Measurements from ENCODE around the gene TBC1D13.
"Not testable (repeated sequence)": the region's sequence is repeated elsewhere in the genome, so short reads cannot be mapped to it uniquely, and the experiment has no call there.

The TBC1D13 gene

DNA sequence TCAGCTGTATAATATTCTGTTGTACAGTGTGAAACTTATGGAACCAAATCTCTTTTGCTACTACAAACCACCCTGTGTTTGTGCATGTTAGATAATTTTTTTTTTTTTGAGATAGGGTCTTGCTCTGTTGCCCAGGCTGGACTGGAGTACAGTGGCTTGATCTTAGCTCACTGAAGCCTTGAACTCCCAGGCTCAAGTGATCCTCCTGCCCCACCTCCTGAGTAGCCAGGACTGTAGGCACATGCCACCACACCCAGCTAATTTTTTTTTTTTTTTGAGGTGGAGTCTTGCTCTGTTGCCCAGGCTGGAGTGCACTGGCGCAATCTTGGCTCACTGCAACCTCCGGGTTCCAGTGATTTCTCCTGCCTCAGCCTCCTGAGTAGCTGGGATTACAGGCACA is 7.9 kb downstream of the TBC1D13 start:
- H3K27me3 Mint-ChIP-seq; ATAC-seq (ENCODE audit: low read depth); H3K4me1 Mint-ChIP-seq; H3K27ac Mint-ChIP-seq; DNase-seq (ENCODE audit: low spot score in 2 of 2); H3K9me3 Mint-ChIP-seq; H3K4me3 Mint-ChIP-seq: not testable (repeated sequence)
- H3K36me3 Mint-ChIP-seq: peaks cover 27% of the 10 kb centered on the region

DNA sequence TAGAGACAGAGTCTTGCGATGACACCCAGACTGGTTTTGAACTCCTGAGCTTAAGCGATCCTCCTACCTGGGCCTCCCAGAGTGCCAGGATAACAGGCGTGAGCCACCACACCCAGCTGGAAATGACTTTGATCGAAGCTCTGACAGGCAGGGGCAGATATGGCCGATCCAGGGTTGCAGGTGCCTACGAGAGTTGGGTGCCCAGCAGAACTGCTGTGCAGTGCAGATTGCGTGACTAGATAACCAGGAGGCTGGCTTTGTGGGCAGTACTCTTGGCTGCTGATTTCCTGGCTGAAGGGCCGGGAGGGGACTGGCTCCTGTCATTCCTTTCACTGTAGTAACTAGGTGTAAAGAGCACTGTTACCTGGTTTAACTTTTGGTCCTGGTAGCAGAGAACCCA is 11.8 kb downstream of the TBC1D13 start:
- Mint-ChIP-seq H3K27ac (no peak overlapping the region), H3K27me3 (no peaks in the 10 kb centered on the region), H3K4me3 (no peak overlapping the region), H3K36me3 (peaks cover 31% of the 10 kb centered on the region), H3K9me3 (no peaks in the 10 kb centered on the region), H3K4me1 (no peaks in the 10 kb centered on the region)
- DNase-seq (ENCODE audit: low spot score in 2 of 2) (no peak), ATAC-seq (ENCODE audit: low read depth) (no peak)

DNA sequence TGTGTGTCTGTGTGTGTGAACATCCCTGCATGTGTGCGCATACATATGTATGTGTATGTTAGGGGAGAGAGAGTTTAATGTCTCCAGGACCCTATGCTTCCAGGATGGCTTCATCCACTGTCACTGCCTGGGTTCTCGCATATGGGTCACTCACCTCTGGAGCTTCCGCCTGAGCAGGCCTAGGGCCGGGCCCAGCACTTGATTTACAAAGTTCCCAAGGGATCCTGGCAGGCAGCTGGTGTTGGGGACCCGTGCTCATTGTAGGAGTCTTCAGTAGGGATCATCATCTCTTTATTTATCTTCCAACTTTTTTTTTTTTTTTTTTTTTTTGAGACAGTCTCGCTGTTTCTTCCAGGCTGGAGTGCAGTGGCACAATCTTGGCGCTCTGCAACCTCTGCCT is 13.0 kb downstream of the TBC1D13 start:
- no peak overlapping the region for H3K27ac Mint-ChIP-seq

DNA sequence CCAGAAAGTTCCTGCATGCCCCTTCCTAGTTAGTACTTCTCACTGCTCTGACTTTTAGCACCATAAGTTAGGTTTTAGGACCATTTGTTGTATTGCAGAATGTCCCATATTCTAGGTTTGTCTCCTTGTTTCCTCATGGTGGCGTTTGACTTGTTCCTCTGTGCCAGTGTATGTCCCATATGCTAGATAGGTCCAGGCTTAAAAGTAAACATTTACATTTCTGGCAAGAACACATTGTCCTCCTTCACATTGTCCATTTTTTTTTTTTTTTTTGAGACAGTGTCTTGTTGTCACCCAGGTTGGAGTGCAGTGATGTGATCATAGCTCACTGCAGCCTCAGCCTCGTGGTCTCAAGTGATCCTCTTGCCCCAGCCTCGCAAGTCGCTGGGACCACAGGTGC is 15.4 kb downstream of the TBC1D13 start:
- peaks cover 30% of the 10 kb centered on the region for H3K36me3 Mint-ChIP-seq

More for the DNA sequence above, 13.0 kb downstream of the TBC1D13 start:
- DNase-seq (ENCODE audit: low spot score in 2 of 2) (no peak), ATAC-seq (ENCODE audit: low read depth) (no peak)
- H3K27me3 Mint-ChIP-seq: no peaks in the 10 kb centered on the region
- peaks cover 30% of the 10 kb centered on the region for H3K36me3 Mint-ChIP-seq
- H3K9me3 Mint-ChIP-seq: no peaks in the 10 kb centered on the region
- H3K4me3 Mint-ChIP-seq: no peak overlapping the region
- no peaks in the 10 kb centered on the region for H3K4me1 Mint-ChIP-seq

GRCh38 chr9:128805661-128806060 is 18.6 kb downstream of the TBC1D13 start:
- Mint-ChIP-seq H3K27ac (no peak overlapping the region), H3K4me3 (no peak overlapping the region), H3K9me3 (no peaks in the 10 kb centered on the region), H3K36me3 (peaks cover 24% of the 10 kb centered on the region), H3K27me3 (no peaks in the 10 kb centered on the region), H3K4me1 (no peaks in the 10 kb centered on the region)
- DNase-seq (ENCODE audit: low spot score in 2 of 2) (no peak), ATAC-seq (ENCODE audit: low read depth) (no peak)

More for the DNA sequence above, 15.4 kb downstream of the TBC1D13 start:
- H3K4me1 Mint-ChIP-seq: no peaks in the 10 kb centered on the region
- ATAC-seq (ENCODE audit: low read depth) (no peak), DNase-seq (ENCODE audit: low spot score in 2 of 2) (no peak)
- H3K9me3 Mint-ChIP-seq: no peaks in the 10 kb centered on the region
- H3K27me3 Mint-ChIP-seq: no peaks in the 10 kb centered on the region
- no peak overlapping the region for H3K4me3 Mint-ChIP-seq
- H3K27ac Mint-ChIP-seq: no peak overlapping the region

DNA sequence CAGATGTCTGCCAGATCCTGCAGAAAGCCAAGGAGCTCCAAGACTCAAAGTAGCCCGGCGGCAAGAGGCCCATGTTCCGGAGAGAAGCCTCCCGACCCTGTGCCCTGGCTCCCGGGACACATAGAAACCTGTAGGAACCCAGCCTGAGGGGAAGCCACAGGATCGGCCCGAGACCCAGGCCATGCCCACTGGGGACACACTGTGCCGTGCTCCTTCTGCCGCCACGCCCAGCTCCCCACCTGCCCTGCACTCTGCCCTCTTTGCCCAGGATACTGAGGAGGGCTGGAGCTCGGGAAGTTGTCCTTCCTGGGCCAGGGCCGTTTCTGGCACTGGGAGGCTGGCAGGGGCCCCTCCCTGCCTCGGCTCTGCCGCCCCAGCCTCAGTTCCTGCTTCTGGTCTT is 20.8 kb downstream of the TBC1D13 start:
- ATAC-seq (ENCODE audit: low read depth) (no peak), DNase-seq (ENCODE audit: low spot score in 2 of 2) (no peak)
- Mint-ChIP-seq H3K36me3 (peaks cover 15% of the 10 kb centered on the region), H3K9me3 (no peaks in the 10 kb centered on the region), H3K4me1 (no peaks in the 10 kb centered on the region), H3K27me3 (no peaks in the 10 kb centered on the region), H3K4me3 (no peak overlapping the region), H3K27ac (no peak overlapping the region)

DNA sequence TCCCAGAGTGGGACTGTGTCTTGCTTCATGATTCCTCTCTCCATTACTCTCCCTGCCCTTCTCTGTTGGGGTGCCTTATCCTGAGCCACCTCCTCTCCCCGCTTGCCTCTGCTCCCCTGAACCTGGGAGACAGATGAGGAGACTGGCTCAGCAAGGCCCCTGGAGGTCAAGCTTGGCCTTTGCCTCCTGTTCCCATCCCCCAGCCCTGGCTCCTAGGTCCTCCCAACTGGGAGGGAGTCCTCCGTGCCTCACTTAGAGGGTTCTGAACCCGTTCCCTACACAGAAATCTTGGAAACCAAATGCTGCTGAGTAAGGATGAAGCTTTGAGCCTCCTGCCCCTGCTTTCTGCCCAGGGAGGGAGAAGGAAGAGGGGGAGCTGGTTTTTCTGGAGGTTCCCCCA is 21.5 kb downstream of the TBC1D13 start:
- no peak overlapping the region for H3K27ac Mint-ChIP-seq
- no peaks in the 10 kb centered on the region for H3K4me1 Mint-ChIP-seq
- ATAC-seq (ENCODE audit: low read depth) (no peak), DNase-seq (ENCODE audit: low spot score in 2 of 2) (no peak)
- no peaks in the 10 kb centered on the region for H3K27me3 Mint-ChIP-seq
- H3K9me3 Mint-ChIP-seq: no peaks in the 10 kb centered on the region
- no peak overlapping the region for H3K4me3 Mint-ChIP-seq
- H3K36me3 Mint-ChIP-seq: peaks cover 8% of the 10 kb centered on the region

DNA sequence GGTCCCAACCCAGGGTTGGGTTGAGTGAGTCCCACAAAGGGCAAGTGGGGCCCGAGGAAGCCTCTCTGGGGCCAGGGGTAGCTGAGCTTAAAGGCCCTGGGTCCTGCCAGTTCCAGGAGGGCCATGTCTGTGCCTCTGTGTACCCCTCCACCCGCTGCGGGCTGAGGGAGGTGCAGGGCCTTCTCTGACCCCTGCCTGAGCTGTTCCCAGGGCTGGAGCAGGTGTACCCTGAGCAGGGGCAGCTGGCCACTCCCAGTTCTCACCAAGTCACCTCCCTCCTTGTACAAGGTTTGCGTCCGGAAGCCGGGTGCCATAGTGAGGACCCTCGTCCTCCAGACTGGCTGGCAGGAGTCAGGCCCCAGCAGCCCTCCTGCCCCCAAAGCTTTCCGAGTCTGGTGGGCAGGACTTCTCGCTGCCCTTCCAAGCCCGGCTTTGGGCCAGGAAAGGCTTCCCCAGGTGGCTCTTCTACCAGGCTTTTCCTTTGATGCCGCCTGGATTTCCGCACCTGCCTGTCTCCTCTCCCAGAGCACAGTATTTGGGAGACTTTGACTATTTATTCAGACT is 22.1 kb downstream of the TBC1D13 start:
- Mint-ChIP-seq H3K27me3 (no peaks in the 10 kb centered on the region), H3K27ac (no peak overlapping the region), H3K4me1 (no peaks in the 10 kb centered on the region), H3K36me3 (peaks cover 6% of the 10 kb centered on the region), H3K4me3 (no peak overlapping the region), H3K9me3 (no peaks in the 10 kb centered on the region)
- DNase-seq (ENCODE audit: low spot score in 2 of 2) (no peak), ATAC-seq (ENCODE audit: low read depth) (no peak)

DNA sequence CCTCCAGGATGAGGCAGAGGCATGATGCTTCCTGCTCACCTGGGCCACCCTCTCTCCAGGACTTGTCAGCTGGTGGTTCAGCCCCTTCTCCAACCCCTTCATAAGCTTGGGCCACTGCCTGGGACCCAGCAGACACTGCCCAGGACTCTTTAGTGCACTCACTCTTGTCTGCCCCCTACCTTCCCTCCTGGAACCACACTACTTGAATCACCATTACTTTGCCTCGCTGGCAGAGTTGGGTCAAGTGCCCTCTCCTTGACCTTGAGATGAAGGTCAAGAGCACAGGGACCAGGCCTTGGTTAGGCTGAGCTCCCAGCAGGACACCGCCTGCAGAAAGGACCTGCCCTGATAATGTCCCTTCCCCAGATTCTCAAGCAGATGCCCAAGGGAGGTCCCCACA is 22.8 kb downstream of the TBC1D13 start:
- no peak overlapping the region for H3K27ac Mint-ChIP-seq
- H3K36me3 Mint-ChIP-seq: peaks cover 6% of the 10 kb centered on the region
- no peak for DNase-seq (ENCODE audit: low spot score in 2 of 2)
- no peaks in the 10 kb centered on the region for H3K9me3 Mint-ChIP-seq
- no peak overlapping the region for H3K4me3 Mint-ChIP-seq
- ATAC-seq (ENCODE audit: low read depth): no peak
- H3K27me3 Mint-ChIP-seq: no peaks in the 10 kb centered on the region
- H3K4me1 Mint-ChIP-seq: no peaks in the 10 kb centered on the region

GRCh38 chr9:128810873-128811272 is 23.8 kb downstream of the TBC1D13 start:
- Mint-ChIP-seq H3K36me3 (peaks cover 5% of the 10 kb centered on the region), H3K4me3 (no peak overlapping the region), H3K27ac (no peak overlapping the region), H3K9me3 (no peaks in the 10 kb centered on the region), H3K4me1 (peaks cover 3% of the 10 kb centered on the region), H3K27me3 (no peaks in the 10 kb centered on the region)
- DNase-seq (ENCODE audit: low spot score in 2 of 2): no peak
- no peak for ATAC-seq (ENCODE audit: low read depth)

DNA sequence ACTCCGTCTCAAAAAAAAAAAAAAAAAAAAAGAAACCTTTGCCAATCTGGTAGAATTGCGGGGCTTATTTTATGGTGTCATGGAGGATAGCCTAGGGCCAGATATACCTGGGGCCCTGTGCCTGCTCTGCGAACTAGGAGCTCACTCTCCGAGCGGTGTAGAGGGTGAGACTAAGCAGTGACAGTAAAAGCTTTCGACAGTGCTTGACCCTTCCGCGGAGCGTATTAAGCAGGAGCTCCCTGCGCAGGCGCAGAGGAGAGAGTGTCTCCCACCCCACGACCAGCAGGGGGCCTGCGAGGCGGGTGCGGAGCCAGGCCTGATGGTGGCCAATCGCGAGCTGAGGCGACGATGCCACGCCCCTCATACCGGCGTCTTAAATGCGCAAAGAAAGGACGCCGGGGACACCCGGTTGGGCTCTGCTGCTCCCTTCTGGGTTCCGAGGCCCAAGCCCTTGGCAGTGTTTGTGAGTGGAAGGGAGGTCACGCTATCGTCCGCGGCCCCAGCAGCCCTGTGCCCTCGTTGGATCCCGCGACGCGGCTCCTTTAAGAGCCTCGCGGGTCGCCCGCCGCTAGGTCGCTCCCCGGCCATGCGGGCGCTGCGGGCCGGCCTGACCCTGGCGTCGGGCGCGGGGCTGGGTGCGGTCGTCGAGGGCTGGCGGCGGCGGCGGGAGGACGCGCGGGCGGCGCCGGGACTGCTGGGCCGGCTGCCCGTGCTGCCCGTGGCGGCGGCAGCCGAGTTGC is 31.2 kb downstream of the TBC1D13 start, which contains the start of gene ENDOG:
Gene ENDOG (plus strand): TSS at position 402 of the 740 bp plus-strand sequence. CDS start 185 bp downstream, at position 587.
- peak within 1 kb of the TSS; percentile 57 for H3K27ac Mint-ChIP-seq
- no peaks in the 10 kb centered on the region for H3K27me3 Mint-ChIP-seq
- no peaks in the 10 kb centered on the region for H3K9me3 Mint-ChIP-seq
- DNase-seq (ENCODE audit: low spot score in 2 of 2) (peak; percentile 98 to 99), ATAC-seq (ENCODE audit: low read depth) (peak; percentile 91)
- H3K4me1 Mint-ChIP-seq: peaks cover 17% of the 10 kb centered on the region
- H3K4me3 Mint-ChIP-seq: peak within 1 kb of the TSS; percentile 89
- H3K36me3 Mint-ChIP-seq: peaks cover 8% of the 10 kb centered on the region

- H3K4me3 Mint-ChIP-seq: peak overlapping the region; percentile 83
- ATAC-seq (ENCODE audit: low read depth): peak; percentile 44
- peak in 1 of 2 donors; percentile 20 for DNase-seq (ENCODE audit: low spot score in 2 of 2)
- H3K4me1 Mint-ChIP-seq: peaks cover 17% of the 10 kb centered on the region
- H3K9me3 Mint-ChIP-seq: no peaks in the 10 kb centered on the region
- no peaks in the 10 kb centered on the region for H3K27me3 Mint-ChIP-seq
- H3K36me3 Mint-ChIP-seq: peaks cover 8% of the 10 kb centered on the region
- no peak overlapping the region for H3K27ac Mint-ChIP-seq
Measured at GRCh38 chr9:128818839-128819715, 32.0 kb downstream of the TBC1D13 start.

GRCh38 chr9:128819716-128820664 is 32.9 kb downstream of the TBC1D13 start:
- H3K27me3 Mint-ChIP-seq: no peaks in the 10 kb centered on the region

More at GRCh38 chr9:128819716-128820664, 32.9 kb downstream of the TBC1D13 start:
- H3K4me1 Mint-ChIP-seq: peaks cover 17% of the 10 kb centered on the region
- H3K9me3 Mint-ChIP-seq: no peaks in the 10 kb centered on the region
- ATAC-seq (ENCODE audit: low read depth) (no peak), DNase-seq (ENCODE audit: low spot score in 2 of 2) (no peak)
- H3K27ac Mint-ChIP-seq: no peak overlapping the region
- H3K36me3 Mint-ChIP-seq: peaks cover 8% of the 10 kb centered on the region
- peak overlapping the region; percentile 52 for H3K4me3 Mint-ChIP-seq

Data from memory B cell (primary cell).